WTC11 (cell line): ENCODE measurements around the gene LAMC3.

Experiments used
- ARID4B ChIP-seq: sonication (generic); formaldehyde crosslinking; IDR thresholded peaks from 2 replicates; pipeline ENCODE4 v1.8.0; 2023; ENCODE audit warnings: missing genetic modification reagents, mild to moderate bottlenecking, borderline replicate concordance
- CTCF ChIP-seq: fragments of 200-600 bp; IDR thresholded peaks from 2 replicates; pipeline ENCODE4 v1.8.0; 2022; ENCODE audit warnings: antibody characterized with exemption
- ELF4 ChIP-seq: sonication (generic); formaldehyde crosslinking; IDR thresholded peaks from 2 replicates; pipeline ENCODE4 v1.8.1; 2022; ENCODE audit warnings: low read depth, mild to moderate bottlenecking, moderate library complexity, missing genetic modification reagents
- FOXJ3 ChIP-seq: sonication (generic); formaldehyde crosslinking; IDR thresholded peaks from 2 replicates; pipeline ENCODE4 v1.9.0; 2021; ENCODE audit warnings: missing genetic modification reagents, mild to moderate bottlenecking, borderline replicate concordance
- FOXK1 ChIP-seq: sonication (generic); formaldehyde crosslinking; IDR thresholded peaks from 2 replicates; pipeline ENCODE4 v1.8.0; 2022; ENCODE audit warnings: mild to moderate bottlenecking, moderate library complexity, missing genetic modification reagents
- KAT7 ChIP-seq: sonication (generic); formaldehyde crosslinking; IDR thresholded peaks from 2 replicates; pipeline ENCODE4 v1.8.1; 2023; ENCODE audit warnings: missing genetic modification reagents, mild to moderate bottlenecking, borderline replicate concordance
- NR3C1 ChIP-seq: sonication (generic); formaldehyde crosslinking; conservative IDR thresholded peaks from 2 replicates; pipeline ENCODE4 v1.8.1; 2023; ENCODE audit warnings: low read depth, mild to moderate bottlenecking, missing genetic modification reagents
- ZMAT4 ChIP-seq: fragments of 250-450 bp; sonication (Bioruptor Pico); IDR thresholded peaks from 2 replicates; pipeline ENCODE4 v1.9.0; 2021; ENCODE audit warnings: mild to moderate bottlenecking
- ZNF232 ChIP-seq: sonication (generic); formaldehyde crosslinking; IDR thresholded peaks from 2 replicates; pipeline ENCODE4 v1.8.0; 2022; ENCODE audit warnings: mild to moderate bottlenecking, missing genetic modification reagents

GRCh38 chr9:131019388-131020239 is 10.6 kb downstream of the LAMC3 start:
- TF ChIP-seq FOXJ3, result no peak
- TF ChIP-seq ZNF232 (CRISPR knock-in tag), result no peak
- no peak for TF ChIP-seq CTCF
- no peak for TF ChIP-seq ELF4
- TF ChIP-seq ARID4B, result no peak
- TF ChIP-seq FOXK1, result no peak
- no peak for TF ChIP-seq NR3C1
- no peak for TF ChIP-seq ZMAT4 (CRISPR knock-in tag)
- no peak for TF ChIP-seq KAT7
